ENCODE data around the gene FGF14.

- TF ChIP-seq, protein P1, sequence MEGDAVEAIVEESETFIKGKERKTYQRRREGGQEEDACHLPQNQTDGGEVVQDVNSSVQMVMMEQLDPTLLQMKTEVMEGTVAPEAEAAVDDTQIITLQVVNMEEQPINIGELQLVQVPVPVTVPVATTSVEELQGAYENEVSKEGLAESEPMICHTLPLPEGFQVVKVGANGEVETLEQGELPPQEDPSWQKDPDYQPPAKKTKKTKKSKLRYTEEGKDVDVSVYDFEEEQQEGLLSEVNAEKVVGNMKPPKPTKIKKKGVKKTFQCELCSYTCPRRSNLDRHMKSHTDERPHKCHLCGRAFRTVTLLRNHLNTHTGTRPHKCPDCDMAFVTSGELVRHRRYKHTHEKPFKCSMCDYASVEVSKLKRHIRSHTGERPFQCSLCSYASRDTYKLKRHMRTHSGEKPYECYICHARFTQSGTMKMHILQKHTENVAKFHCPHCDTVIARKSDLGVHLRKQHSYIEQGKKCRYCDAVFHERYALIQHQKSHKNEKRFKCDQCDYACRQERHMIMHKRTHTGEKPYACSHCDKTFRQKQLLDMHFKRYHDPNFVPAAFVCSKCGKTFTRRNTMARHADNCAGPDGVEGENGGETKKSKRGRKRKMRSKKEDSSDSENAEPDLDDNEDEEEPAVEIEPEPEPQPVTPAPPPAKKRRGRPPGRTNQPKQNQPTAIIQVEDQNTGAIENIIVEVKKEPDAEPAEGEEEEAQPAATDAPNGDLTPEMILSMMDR (IDR thresholded peaks at IDR 0.05) = no peak
- no peak for TF ChIP-seq POLR2AphosphoS5 (IDR thresholded peaks at IDR 0.05)
- TF ChIP-seq EP300 (IDR thresholded peaks at IDR 0.05; ENCODE audit: low read depth) = no peak
- no peak for TF ChIP-seq POLR2A (IDR thresholded peaks at IDR 0.05)
Observed at GRCh38 chr13:101751488-101751887, 650.4 kb downstream of the FGF14 start.
